Heart right ventricle (tissue), 16 donors: ENCODE data around the gene ABI1. TPM values are rescaled to one million over a fixed set of nuclear protein-coding genes. Genes with fewer than 3 reads are reported as not detected.

ENCODE experiments used
- ATAC-seq, 8 donors: fragments of 200-7000 bp; cut with Tn5 transposase; one replicate each; pipeline ENCODE4 v1.9.1; 2020; ENCODE audit warnings: mild to moderate bottlenecking in 8 of 8, moderate library complexity in 8 of 8, moderate number of reproducible peaks in 1 of 8
- DNase-seq, 2 donors: peaks; one replicate each; pipeline ENCODE4 v3.0.0-alpha.2; 2020
- H3K27ac ChIP-seq, 10 donors: fragments of 200-600 bp; sonication (generic) in 2 of 10; one replicate each; pipeline versions ENCODE4 v1.5.0 to v1.8.0; 2020 to 2022; ENCODE audit warnings: mild to moderate bottlenecking in 3 of 10
- H3K27me3 ChIP-seq, 7 donors: fragments of 200-600 bp; one replicate each; pipeline ENCODE4 v1.8.0; 2021 to 2022; ENCODE audit warnings: mild to moderate bottlenecking in 2 of 7
- H3K36me3 ChIP-seq, 9 donors: fragments of 200-600 bp; sonication (generic) in 1 of 9; one replicate each; pipeline versions ENCODE4 v1.5.0 to v1.8.0; 2020 to 2022; ENCODE audit warnings: mild to moderate bottlenecking in 2 of 9
- H3K4me1 ChIP-seq, 9 donors: fragments of 200-600 bp; sonication (generic) in 1 of 9; one replicate each; pipeline versions ENCODE4 v1.5.0 to v1.8.0; 2020 to 2022; ENCODE audit warnings: mild to moderate bottlenecking in 4 of 9
- H3K4me3 ChIP-seq, 10 donors: fragments of 200-600 bp; sonication (generic) in 2 of 10; one replicate each; pipeline versions ENCODE4 v1.5.0 to v1.8.0; 2020 to 2022; ENCODE audit warnings: mild to moderate bottlenecking in 7 of 10, moderate library complexity in 2 of 10
- H3K9me3 ChIP-seq, 11 donors: fragments of 200-600 bp in 10 of 11; sonication (generic) in 2 of 11; one replicate each; pipeline versions ENCODE4 v1.5.0 to v1.8.0; 2013 to 2022; ENCODE audit warnings: mild to moderate bottlenecking in 2 of 11, control low read depth in 1 of 11, moderate library complexity in 1 of 11
- CTCF ChIP-seq, 9 donors: fragments of 200-600 bp; sonication (generic) in 2 of 9; IDR thresholded peaks; one replicate each; pipeline versions ENCODE4 v1.5.0 to v1.8.0; 2021 to 2022; ENCODE audit warnings: antibody characterized with exemption in 9 of 9, mild to moderate bottlenecking in 5 of 9, moderate library complexity in 1 of 9
- WGBS, 2 donors: extraction: QIAGEN DNeasy Blood & Tissue Kit; methylation state at CpG; one replicate each; pipeline ENCODE4 v1.1.7; 2013; ENCODE audit warnings: inconsistent platforms in 1 of 2; 5-methylcytosine and 5-hydroxymethylcytosine counted together
- intact Hi-C, 10 donors: fragments of 100-400 bp; cut with DNase I; formaldehyde crosslinking; loops; one replicate each; pipeline versions ENCODE4 v1.11.1 to v1.14.2; 2022
- polyA plus RNA-seq, 2 donors: library from polyadenylated mRNA; stranded (reverse); fragments of 200-250 nt; gene quantifications; one replicate each; pipeline ENCODE4 v1.2.3, GENCODE V29; 2013
- total RNA-seq, 10 donors: library from RNA; stranded (reverse); fragmentation: NEBNext Ultra II Directional in 3 of 10; extraction: Animal tissue kit (Norgen Biotek cat#: 25700) in 3 of 10; gene quantifications; one replicate each; pipeline versions ENCODE4 v1.2.1 to v1.2.4, GENCODE V29; 2021 to 2023
- donor health status: Arrhythmogenic right ventricular cardiomyopathy.
- donor health status: ischemic (EF 13 %, LVEDD 7.1; RV severe dilation, severe dysfunction).
- donor health status: healthy with polysubstance abuse.
- donor health status: DM: no; HTN: yes; CAD: no.
- donor health status: DM: no; HTN: no; CAD: no.
- donor health status: ischemic (EF 25% LVEDD 6.9; RV normal size, moderate dysfunction).
- donor health status: ischemic (EF 25% LVEDD 5.7; RV mildly dilated, moderate dysfunction).
- donor health status: healthy.
- donor health status: DM: yes; HTN: yes; CAD: no.
- donor health status: Ischemic cardiomyopathy.
- donor health status: ischemic (EF 35%, LVEDD 5.7; RV mildly dilated, moderate dysfunction).
- donor health status: nonischemic (EF 11% LVEDD 7.7; RV severe dilation, severe dysfunction).
- donor health status: DM: yes; HTN: yes; CAD: no.
- donor health status: PGD.
- donor health status: ischemic (EF 29% LVEDD 5.4; RV normal size, mild dysfunction).
- donor health status: nonischemic (EF 23%, LVEDD 6.1; RV moderate dilation, normal function).

The ABI1 gene
- total and polyA plus RNA-seq, 12 donors: 14.6 to 39.3 (median 27.6) TPM

- H3K36me3 ChIP-seq: no peaks in the 10 kb centered on the region
- no peak overlapping the region for H3K27ac ChIP-seq
- peaks cover 8 to 71% (median 45%) of the 10 kb centered on the region in 9 donors for H3K4me1 ChIP-seq
- intact Hi-C loops: loop anchor here in 1 of 10 donors (5.0 kb wide), 1 partner anchor 56 kb away; no protein-coding TSS in a partner anchor
- no peak overlapping the region for H3K4me3 ChIP-seq
- H3K27me3 ChIP-seq: no peaks in the 10 kb centered on the region
- DNase-seq (no peak), ATAC-seq (no peak)
- WGBS, 2 donors: 96 to 98% methylated on average over 8 of the region's 8 CpGs
- peaks cover 0 to 4% (median 0%) of the 10 kb centered on the region in 11 donors for H3K9me3 ChIP-seq
- no peak for TF ChIP-seq CTCF (IDR thresholded peaks at IDR 0.05)
Measured at GRCh38 chr10:26801274-26801673, 59.5 kb downstream of the ABI1 start.

DNA sequence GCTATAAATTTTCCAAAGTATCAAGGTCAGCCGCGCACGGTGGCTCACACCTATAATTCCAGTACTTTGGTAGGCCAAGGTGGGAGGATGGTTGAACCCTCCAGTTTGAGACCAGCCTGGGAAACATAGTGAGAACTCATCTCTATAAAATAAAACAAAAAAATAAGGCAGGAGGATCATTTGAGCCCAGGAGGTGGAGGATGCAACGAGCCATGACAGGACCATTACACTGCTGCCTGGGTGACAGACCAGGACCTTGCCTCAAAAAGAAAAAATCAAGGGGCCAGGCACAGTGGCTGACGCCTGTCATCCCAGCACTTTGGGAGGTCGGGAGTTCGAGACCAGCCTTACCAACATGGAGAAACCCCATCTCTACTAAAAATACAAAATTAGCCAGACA, 60.3 kb downstream of the ABI1 start:
- 93 to 98% methylated on average over 7 of the region's 7 CpGs for WGBS, 2 donors
- intact Hi-C loops: loop anchor here in 1 of 10 donors (5.0 kb wide), 1 partner anchor 57 kb away; no protein-coding TSS in a partner anchor

GRCh38 chr10:26799342-26799741, 61.4 kb downstream of the ABI1 start:
- peaks cover 4 to 54% (median 36%) of the 10 kb centered on the region in 9 donors for H3K4me1 ChIP-seq
- no peaks in the 10 kb centered on the region for H3K36me3 ChIP-seq
- no peak for ATAC-seq
- intact Hi-C loops: no loop called here
- WGBS, 2 donors: 47 to 58% methylated on average over 4 of the region's 4 CpGs
- no peak overlapping the region for H3K27ac ChIP-seq
- no peaks in the 10 kb centered on the region for H3K27me3 ChIP-seq
- no peak overlapping the region for H3K4me3 ChIP-seq
- H3K9me3 ChIP-seq: peaks cover 0 to 21% (median 14%) of the 10 kb centered on the region in 11 donors
- peak in 1 of 2 donors; percentile 12 for DNase-seq
- TF ChIP-seq CTCF (IDR thresholded peaks at IDR 0.05): no peak

More for the DNA sequence above, 60.3 kb downstream of the ABI1 start:
- no peak for TF ChIP-seq CTCF (IDR thresholded peaks at IDR 0.05)
- no peaks in the 10 kb centered on the region for H3K27me3 ChIP-seq
- no peak for ATAC-seq
- H3K9me3 ChIP-seq: peaks cover 0 to 12% (median 6%) of the 10 kb centered on the region in 11 donors
- H3K36me3 ChIP-seq: no peaks in the 10 kb centered on the region
- no peak overlapping the region for H3K27ac ChIP-seq
- no peak overlapping the region for H3K4me3 ChIP-seq
- H3K4me1 ChIP-seq: peaks cover 8 to 65% (median 39%) of the 10 kb centered on the region in 9 donors
- DNase-seq: no peak

DNA sequence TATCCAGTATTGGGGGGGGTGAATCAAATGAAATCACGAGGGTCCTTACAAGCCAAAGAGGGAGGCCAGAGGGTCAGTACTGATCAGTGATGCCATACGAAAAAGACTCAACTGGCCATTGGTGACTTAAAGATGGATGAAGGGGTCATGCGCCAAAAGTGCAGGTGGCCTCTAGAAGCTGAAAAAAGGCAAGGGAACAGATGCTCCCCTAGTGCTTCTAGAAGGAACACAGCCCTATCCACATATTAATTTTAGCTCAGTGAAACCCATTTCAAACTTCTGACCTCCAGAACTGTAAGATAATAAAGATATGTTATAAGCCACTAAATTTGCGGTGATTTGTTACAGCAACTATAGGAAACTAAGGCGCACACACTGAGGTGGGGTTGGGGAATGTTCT, 62.5 kb downstream of the ABI1 start:
- Histone ChIP-seq H3K9me3 (peaks cover 0 to 21% (median 14%) of the 10 kb centered on the region in 11 donors), H3K4me3 (no peak overlapping the region), H3K27ac (no peak overlapping the region), H3K4me1 (peaks cover 4 to 46% (median 31%) of the 10 kb centered on the region in 9 donors), H3K36me3 (no peaks in the 10 kb centered on the region), H3K27me3 (no peaks in the 10 kb centered on the region)
- 82 to 97% methylated on average over 5 of the region's 5 CpGs for WGBS, 2 donors
- ATAC-seq (no peak), DNase-seq (no peak)
- TF ChIP-seq CTCF (IDR thresholded peaks at IDR 0.05): no peak
- intact Hi-C loops: no loop called here
